Suprapubic skin (tissue), 4 donors: Measurements from ENCODE around the gene IL21. TPM values are rescaled to one million over a fixed set of nuclear protein-coding genes. Genes with fewer than 3 reads are reported as not detected.

ENCODE experiments used
- DNase-seq, 2 donors: peaks; one replicate each; pipeline ENCODE4 v3.0.0-alpha.2; 2019; ENCODE audit warnings: low spot score in 2 of 2
- H3K27ac ChIP-seq: fragments of 200-600 bp; sonication (generic); one replicate; pipeline ENCODE4 v1.5.1; 2019
- H3K27me3 ChIP-seq: fragments of 200-600 bp; sonication (generic); one replicate; pipeline ENCODE4 v1.5.1; 2019
- H3K36me3 ChIP-seq: fragments of 200-600 bp; sonication (generic); one replicate; pipeline ENCODE4 v1.5.1; 2019
- H3K4me1 ChIP-seq: fragments of 200-600 bp; sonication (generic); one replicate; pipeline ENCODE4 v1.5.1; 2019
- H3K4me3 ChIP-seq: fragments of 200-600 bp; sonication (generic); one replicate; pipeline ENCODE4 v1.5.1; 2019; ENCODE audit warnings: mild to moderate bottlenecking
- H3K9me3 ChIP-seq: fragments of 200-600 bp; sonication (generic); one replicate; pipeline ENCODE4 v1.5.1; 2019
- EP300 ChIP-seq: sonication (generic); formaldehyde crosslinking; IDR thresholded peaks from one replicate; pipeline ENCODE4 v1.6.1; 2017; ENCODE audit warnings: antibody characterized with exemption
- POLR2A ChIP-seq, 2 donors: fragments of 450-650 bp; IDR thresholded peaks; one replicate each; pipeline ENCODE4 v1.6.1; 2017; ENCODE audit warnings: antibody characterized with exemption in 2 of 2, mild to moderate bottlenecking in 2 of 2, moderate library complexity in 2 of 2
- POLR2AphosphoS5 ChIP-seq, 3 donors: sonication (generic); formaldehyde crosslinking; IDR thresholded peaks; one replicate each; pipeline ENCODE4 v1.6.1; 2017; ENCODE audit warnings: antibody characterized with exemption in 3 of 3
- WGBS: methylation state at CpG from one replicate; pipeline ENCODE4 v1.1.5; 2018; 5-methylcytosine and 5-hydroxymethylcytosine counted together
- total RNA-seq, 4 donors: library from RNA; depleted of rRNA; stranded (reverse); fragments of >200 nt; gene quantifications; one replicate each; pipeline ENCODE4 v1.1.0, GENCODE V29; 2016
- TF ChIP-seq, protein P1 (sequence below), 2 donors: fragments of 200-600 bp in 1 of 2; fragments of 450-650 bp in 1 of 2; sonication (generic) in 1 of 2; IDR thresholded peaks; one replicate each; pipeline ENCODE4 v1.5.1; 2016 to 2019; ENCODE audit warnings: antibody characterized with exemption in 2 of 2, mild to moderate bottlenecking in 1 of 2, moderate library complexity in 1 of 2

Gene IL21
- total RNA-seq, 4 donors from 2014 or later, result not detected

DNA sequence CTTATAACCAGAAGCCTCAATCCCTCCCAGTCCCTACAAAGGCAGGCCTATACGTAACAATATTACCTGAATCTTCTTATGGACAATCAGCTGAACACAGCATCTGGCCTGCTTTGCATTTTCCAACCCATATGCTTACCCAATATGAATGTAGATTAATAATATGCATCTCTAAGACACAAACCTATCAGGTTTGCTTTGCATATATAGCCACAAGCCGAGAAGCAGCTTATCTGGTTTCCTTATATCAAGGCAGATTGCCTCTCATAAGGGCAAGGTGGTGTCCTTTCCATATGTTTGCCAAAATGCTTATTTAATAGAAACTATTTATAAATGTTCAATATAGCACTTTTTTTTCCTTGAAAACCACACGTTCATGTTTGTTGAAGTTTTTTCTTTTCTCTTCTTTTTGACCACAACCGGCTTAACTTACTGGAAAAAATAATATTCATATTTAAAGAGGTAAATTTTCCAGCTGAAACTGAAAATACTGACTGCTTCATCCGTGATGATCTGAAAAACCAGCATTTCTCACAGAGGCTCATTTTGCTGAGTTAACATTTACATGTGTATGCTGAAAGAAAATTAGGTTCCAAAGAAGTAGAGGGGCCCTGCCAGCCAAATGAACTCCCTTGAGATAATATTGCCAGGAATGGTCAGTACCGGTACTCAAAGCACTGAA lies 3.8 kb downstream of the IL21 start:
- no peak overlapping the region for H3K27ac ChIP-seq

GRCh38 chr4:122614621-122615020 lies 6.2 kb downstream of the IL21 start:
- no peaks in the 10 kb centered on the region for H3K4me1 ChIP-seq
- TF ChIP-seq EP300 (no peak), POLR2A (IDR thresholded peaks at IDR 0.05) (no peak), POLR2AphosphoS5 (IDR thresholded peaks at IDR 0.05) (no peak)
- TF ChIP-seq, protein P1, sequence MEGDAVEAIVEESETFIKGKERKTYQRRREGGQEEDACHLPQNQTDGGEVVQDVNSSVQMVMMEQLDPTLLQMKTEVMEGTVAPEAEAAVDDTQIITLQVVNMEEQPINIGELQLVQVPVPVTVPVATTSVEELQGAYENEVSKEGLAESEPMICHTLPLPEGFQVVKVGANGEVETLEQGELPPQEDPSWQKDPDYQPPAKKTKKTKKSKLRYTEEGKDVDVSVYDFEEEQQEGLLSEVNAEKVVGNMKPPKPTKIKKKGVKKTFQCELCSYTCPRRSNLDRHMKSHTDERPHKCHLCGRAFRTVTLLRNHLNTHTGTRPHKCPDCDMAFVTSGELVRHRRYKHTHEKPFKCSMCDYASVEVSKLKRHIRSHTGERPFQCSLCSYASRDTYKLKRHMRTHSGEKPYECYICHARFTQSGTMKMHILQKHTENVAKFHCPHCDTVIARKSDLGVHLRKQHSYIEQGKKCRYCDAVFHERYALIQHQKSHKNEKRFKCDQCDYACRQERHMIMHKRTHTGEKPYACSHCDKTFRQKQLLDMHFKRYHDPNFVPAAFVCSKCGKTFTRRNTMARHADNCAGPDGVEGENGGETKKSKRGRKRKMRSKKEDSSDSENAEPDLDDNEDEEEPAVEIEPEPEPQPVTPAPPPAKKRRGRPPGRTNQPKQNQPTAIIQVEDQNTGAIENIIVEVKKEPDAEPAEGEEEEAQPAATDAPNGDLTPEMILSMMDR (IDR thresholded peaks at IDR 0.05), result no peak
- no peak for DNase-seq
- WGBS, result 82% methylated on average over 1 of the region's 1 CpG
- H3K36me3 ChIP-seq, result no peaks in the 10 kb centered on the region
- H3K9me3 ChIP-seq, result no peaks in the 10 kb centered on the region
- H3K27ac ChIP-seq, result no peak overlapping the region
- no peaks in the 10 kb centered on the region for H3K27me3 ChIP-seq
- H3K4me3 ChIP-seq, result no peak overlapping the region

More for the DNA sequence above, 3.8 kb downstream of the IL21 start:
- Histone ChIP-seq H3K4me1 (no peaks in the 10 kb centered on the region), H3K9me3 (no peaks in the 10 kb centered on the region), H3K27me3 (no peaks in the 10 kb centered on the region), H3K36me3 (no peaks in the 10 kb centered on the region), H3K4me3 (no peak overlapping the region)
- WGBS, result 67% methylated on average over 6 of the region's 6 CpGs
- no peak for DNase-seq
- TF ChIP-seq POLR2A (IDR thresholded peaks at IDR 0.05), result no peak
- TF ChIP-seq, protein P1 (IDR thresholded peaks at IDR 0.05), result no peak
- no peak for TF ChIP-seq EP300
- TF ChIP-seq POLR2AphosphoS5 (IDR thresholded peaks at IDR 0.05), result no peak

GRCh38 chr4:122612540-122612939 lies 8.3 kb downstream of the IL21 start:
- no peaks in the 10 kb centered on the region for H3K9me3 ChIP-seq
- TF ChIP-seq EP300 (no peak), POLR2AphosphoS5 (IDR thresholded peaks at IDR 0.05) (no peak)
- TF ChIP-seq, protein P1 (IDR thresholded peaks at IDR 0.05), result no peak
- H3K27me3 ChIP-seq, result no peaks in the 10 kb centered on the region
- no peaks in the 10 kb centered on the region for H3K4me1 ChIP-seq
- no peak overlapping the region for H3K4me3 ChIP-seq
- no peaks in the 10 kb centered on the region for H3K36me3 ChIP-seq
- WGBS, result 81% methylated on average over 3 of the region's 3 CpGs
- no peak overlapping the region for H3K27ac ChIP-seq
- no peak for DNase-seq

- no peaks in the 10 kb centered on the region for H3K4me1 ChIP-seq
- no peak overlapping the region for H3K27ac ChIP-seq
- 75% methylated on average over 2 of the region's 4 CpGs for WGBS
- TF ChIP-seq, protein P1 (IDR thresholded peaks at IDR 0.05), result no peak
- no peak for TF ChIP-seq EP300
- TF ChIP-seq POLR2AphosphoS5 (IDR thresholded peaks at IDR 0.05), result no peak
- H3K36me3 ChIP-seq, result no peaks in the 10 kb centered on the region
- H3K4me3 ChIP-seq, result no peak overlapping the region
- H3K9me3 ChIP-seq, result no peaks in the 10 kb centered on the region
- H3K27me3 ChIP-seq, result peaks cover 8% of the 10 kb centered on the region
- no peak for DNase-seq
These were observed 14.4 kb downstream of the IL21 start for GRCh38 chr4:122606364-122607043.

DNA sequence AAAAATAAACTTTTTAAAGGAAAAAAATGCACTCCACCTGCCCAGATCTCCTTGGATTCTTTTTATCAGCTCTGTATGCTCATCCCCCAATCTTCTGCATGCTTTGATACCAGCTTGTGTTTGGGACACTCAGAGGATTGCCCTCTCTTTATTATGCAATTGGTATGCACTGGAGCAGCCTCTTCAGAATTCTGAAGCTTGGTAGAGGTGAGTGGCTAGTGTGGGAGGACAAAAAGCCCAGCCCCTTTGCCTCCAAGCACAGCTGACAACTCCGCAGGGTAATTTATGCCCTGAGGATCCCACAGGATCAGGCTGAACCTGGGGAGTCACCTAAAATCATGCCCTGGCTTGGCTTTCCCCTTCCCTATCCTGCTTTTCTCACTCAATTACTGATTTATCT lies 16.7 kb downstream of the IL21 start:
- H3K9me3 ChIP-seq, result no peaks in the 10 kb centered on the region
- H3K4me3 ChIP-seq, result no peak overlapping the region
- no peak overlapping the region for H3K27ac ChIP-seq
- WGBS, result 64% methylated on average over 1 of the region's 1 CpG
- DNase-seq, result no peak
- peaks cover 10% of the 10 kb centered on the region for H3K27me3 ChIP-seq
- H3K36me3 ChIP-seq, result no peaks in the 10 kb centered on the region
- TF ChIP-seq POLR2AphosphoS5 (IDR thresholded peaks at IDR 0.05) (no peak), EP300 (no peak), POLR2A (IDR thresholded peaks at IDR 0.05) (no peak)
- TF ChIP-seq, protein P1 (IDR thresholded peaks at IDR 0.05), result no peak
- H3K4me1 ChIP-seq, result no peaks in the 10 kb centered on the region
